ENCODE results near the gene KRT72. TPM values are rescaled to one million over a fixed set of nuclear protein-coding genes. Genes with fewer than 3 reads are reported as not detected.

KRT72 gene
- total and polyA plus RNA-seq, 12 donors = 0.15 TPM; not detected in 11

DNA sequence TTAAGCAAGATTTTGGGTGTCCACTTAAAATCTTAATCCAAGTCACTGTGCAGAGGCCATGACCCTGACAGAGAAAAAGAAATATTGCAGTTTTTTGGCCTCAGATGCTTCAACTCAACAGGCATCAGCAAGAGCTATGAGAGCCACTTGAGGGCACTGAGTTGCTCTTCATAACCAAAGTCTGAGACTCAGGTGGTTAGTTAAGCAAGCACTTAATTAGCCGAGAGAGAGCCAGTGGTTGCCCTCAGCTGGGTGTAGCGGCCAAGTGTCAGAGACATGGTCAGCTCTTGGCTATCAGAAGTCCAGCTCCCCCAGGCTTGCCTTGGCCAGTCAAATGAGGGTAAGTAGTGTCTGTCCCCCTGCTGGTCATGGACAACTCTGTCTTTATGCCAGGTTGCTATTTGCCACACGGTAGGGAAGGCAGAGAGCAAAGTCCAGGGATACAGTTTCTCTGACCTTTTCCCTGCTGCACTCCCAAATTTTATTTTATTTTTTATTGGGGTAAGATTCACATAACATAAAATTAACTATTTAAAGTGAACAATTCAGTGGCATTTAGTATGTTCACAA lies 39.3 kb downstream of the KRT72 start:
- H3K4me1 ChIP-seq = peaks cover 0 to 5% (median 0%) of the 10 kb centered on the region in 9 donors
- WGBS, 2 donors = 77 to 83% methylated on average over 3 of the region's 3 CpGs
- DNase-seq (no peak), ATAC-seq (no peak)
- no peak overlapping the region for H3K27ac ChIP-seq
- no peaks in the 10 kb centered on the region for H3K36me3 ChIP-seq
- intact Hi-C loops (cut with DNase I) = no loop called here
- H3K27me3 ChIP-seq = peaks cover 0 to 41% (median 8%) of the 10 kb centered on the region in 7 donors
- TF ChIP-seq CTCF (IDR thresholded peaks at IDR 0.05) = peak in 1 of 9 donors; percentile 24
- no peak overlapping the region for H3K4me3 ChIP-seq
- no peaks in the 10 kb centered on the region for H3K9me3 ChIP-seq

- Histone ChIP-seq H3K9me3 (no peaks in the 10 kb centered on the region), H3K4me1 (no peaks in the 10 kb centered on the region), H3K36me3 (no peaks in the 10 kb centered on the region), H3K4me3 (no peak overlapping the region), H3K27ac (no peak overlapping the region), H3K27me3 (peaks cover 0 to 34% (median 8%) of the 10 kb centered on the region in 7 donors)
- WGBS, 2 donors = 80% methylated on average over 4 of the region's 4 CpGs
- ATAC-seq = no peak
- intact Hi-C loops (cut with DNase I) = no loop called here
- DNase-seq = no peak
- TF ChIP-seq CTCF (IDR thresholded peaks at IDR 0.05) = no peak
Observed at GRCh38 chr12:52559979-52560378, 41.3 kb downstream of the KRT72 start.

DNA sequence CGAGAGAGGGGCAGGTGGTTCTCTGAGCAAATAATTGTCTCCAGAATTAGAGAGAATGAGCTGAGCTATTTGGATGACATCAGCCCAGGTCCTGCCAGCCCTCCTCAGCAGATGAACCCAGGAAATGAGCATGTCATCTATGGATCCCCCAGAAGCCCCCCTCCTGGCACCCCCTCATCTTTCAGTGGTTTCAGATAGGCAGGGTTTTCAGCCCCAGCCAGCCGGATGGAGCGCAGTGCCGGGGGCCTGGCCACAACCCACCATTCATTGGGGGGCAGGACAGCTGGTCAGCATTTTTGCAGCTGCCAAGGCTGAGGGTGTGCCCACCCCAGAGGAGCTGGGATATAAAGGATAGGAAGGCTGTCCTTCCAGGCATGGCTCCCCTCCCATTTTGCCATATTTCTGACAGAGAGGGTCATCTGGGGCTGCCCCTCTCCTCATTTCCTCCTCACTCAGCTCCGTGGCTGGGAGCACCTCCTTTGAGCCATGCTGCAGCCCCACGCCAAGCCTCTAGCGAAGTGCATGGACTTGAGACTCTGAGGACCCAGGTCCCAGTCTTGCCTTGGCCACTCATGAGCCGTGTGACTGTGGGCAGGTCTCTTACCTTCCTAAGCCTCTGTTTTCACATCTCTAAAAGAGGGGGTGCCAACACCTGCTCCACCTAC lies 42.4 kb downstream of the KRT72 start:
- TF ChIP-seq CTCF (IDR thresholded peaks at IDR 0.05) = no peak
- Histone ChIP-seq H3K36me3 (no peaks in the 10 kb centered on the region), H3K9me3 (no peaks in the 10 kb centered on the region), H3K4me1 (no peaks in the 10 kb centered on the region), H3K27me3 (peaks cover 0 to 26% (median 8%) of the 10 kb centered on the region in 7 donors), H3K4me3 (no peak overlapping the region), H3K27ac (no peak overlapping the region)
- 80% methylated on average over 8 of the region's 8 CpGs for WGBS, 2 donors
- intact Hi-C loops (cut with DNase I) = no loop called here
- ATAC-seq = peak in 1 of 8 donors; percentile 53
- no peak for DNase-seq

DNA sequence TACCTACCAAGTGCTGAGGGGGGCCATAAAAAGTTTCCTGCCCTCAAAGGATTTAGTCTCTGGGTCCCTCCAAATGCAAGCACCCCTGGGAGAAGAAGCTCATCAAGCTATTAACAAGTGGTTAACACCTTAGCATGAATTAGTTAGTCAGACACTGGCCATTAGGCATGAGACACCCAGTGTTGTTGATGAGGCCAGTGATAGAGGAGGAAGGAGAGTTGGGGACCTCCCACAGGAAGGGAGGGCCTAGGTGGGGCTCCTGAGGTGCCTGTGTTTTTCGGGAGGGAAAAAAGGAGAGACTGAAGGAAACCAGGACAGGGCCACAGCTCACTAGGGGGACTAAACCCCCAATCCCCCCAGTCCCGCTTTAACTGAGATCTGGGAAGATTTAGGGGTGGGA lies 43.8 kb downstream of the KRT72 start:
- intact Hi-C loops (cut with DNase I) = no loop called here
- no peak overlapping the region for H3K27ac ChIP-seq
- WGBS, 2 donors = 72 to 76% methylated on average over 2 of the region's 2 CpGs

More for the DNA sequence above, 43.8 kb downstream of the KRT72 start:
- ATAC-seq = no peak
- Histone ChIP-seq H3K9me3 (no peaks in the 10 kb centered on the region), H3K4me1 (no peaks in the 10 kb centered on the region), H3K27me3 (peaks cover 0 to 23% (median 2%) of the 10 kb centered on the region in 7 donors), H3K4me3 (no peak overlapping the region), H3K36me3 (no peaks in the 10 kb centered on the region)
- TF ChIP-seq CTCF (IDR thresholded peaks at IDR 0.05) = no peak
- no peak for DNase-seq
